Gastrocnemius medialis (tissue), 4 donors: ENCODE data around the gene RTP2.

Experiments used
- CTCF ChIP-seq, 5 experiments: fragments of 450-650 bp in 3 of 5; fragments of 200-600 bp in 2 of 5; sonication (generic) in 2 of 5; IDR thresholded peaks in 4 of 5; conservative IDR thresholded peaks in 1 of 5; 1 replicate in 4 of 5; 2 replicates in 1 of 5; pipeline ENCODE4 v1.5.1; 2016 to 2019; ENCODE audit warnings: antibody characterized with exemption in 5 of 5, mild to moderate bottlenecking in 3 of 5, moderate library complexity in 3 of 5
- POLR2A ChIP-seq, 2 donors: fragments of 450-650 bp; IDR thresholded peaks; one replicate each; pipeline ENCODE4 v1.6.1; 2017; ENCODE audit warnings: antibody characterized with exemption in 2 of 2, mild to moderate bottlenecking in 2 of 2, moderate library complexity in 2 of 2

GRCh38 chr3:187739094-187739560, 36.8 kb upstream of the RTP2 start:
- no peak for TF ChIP-seq CTCF (IDR thresholded peaks at IDR 0.05 in 4 of 5, conservative IDR thresholded peaks at IDR 0.05 in 1 of 5)
- no peak for TF ChIP-seq POLR2A (IDR thresholded peaks at IDR 0.05)
